DOHH2 (cell line): ENCODE measurements around the gene WASHC2C.
A peak's percentile ranks its signal among the peaks of the same experiment; 100 is the strongest.
"Not testable (repeated sequence)": the region's sequence is repeated elsewhere in the genome, so short reads cannot be mapped to it uniquely, and the experiment has no call there.

Source experiments
- H3F3A ChIP-seq: fragments of 200-600 bp; sonication (generic), shearing (Covaris generic); 2 replicates; pipeline ENCODE4 v1.6.0; 2016; ENCODE audit warnings: antibody characterized with exemption, mild to moderate bottlenecking; ENCODE audit not compliant: control insufficient read depth, insufficient read depth
- H3K27ac ChIP-seq: fragments of 200-600 bp; sonication (generic); 2 replicates; pipeline ENCODE4 v1.5.1; 2014; ENCODE audit warnings: low read depth, mild to moderate bottlenecking, low read length, moderate library complexity
- H3K27me3 ChIP-seq: fragments of 200-600 bp; sonication (generic); 2 replicates; pipeline ENCODE4 v1.6.1; 2014; ENCODE audit warnings: mild to moderate bottlenecking, low read length, mixed read lengths; ENCODE audit not compliant: control insufficient read depth
- H3K36me3 ChIP-seq: fragments of 200-600 bp; sonication (generic); 2 replicates; pipeline ENCODE4 v1.6.1; 2014; ENCODE audit warnings: mild to moderate bottlenecking, low read length, moderate library complexity, mixed read lengths; ENCODE audit not compliant: control insufficient read depth
- H3K4me1 ChIP-seq: fragments of 200-600 bp; sonication (generic); 2 replicates; pipeline ENCODE4 v1.6.1; 2014; ENCODE audit warnings: mild to moderate bottlenecking, low read length, mixed read lengths; ENCODE audit not compliant: control insufficient read depth
- H3K4me2 ChIP-seq: fragments of 200-600 bp; sonication (generic); 2 replicates; pipeline ENCODE4 v1.6.0; 2014; ENCODE audit warnings: mild to moderate bottlenecking, low read length, moderate library complexity
- H3K4me3 ChIP-seq: fragments of 200-600 bp; sonication (generic); 2 replicates; pipeline ENCODE4 v1.5.1; 2014; ENCODE audit warnings: mild to moderate bottlenecking, low read length, mixed read lengths
- H3K79me2 ChIP-seq: fragments of 200-600 bp; sonication (generic); 2 replicates; pipeline ENCODE4 v1.6.1; 2014; ENCODE audit warnings: mild to moderate bottlenecking, low read length, mixed read lengths; ENCODE audit not compliant: control insufficient read depth
- H3K9me2 ChIP-seq: fragments of 200-600 bp; sonication (generic); replicated peaks from 2 replicates; pipeline ENCODE4 v1.6.1; 2014; ENCODE audit warnings: mild to moderate bottlenecking, low read length, mixed read lengths; ENCODE audit not compliant: control insufficient read depth
- H3K9me3 ChIP-seq: fragments of 200-600 bp; sonication (generic); 2 replicates; pipeline ENCODE4 v1.6.1; 2014; ENCODE audit warnings: antibody characterized with exemption, low read length, mixed read lengths; ENCODE audit not compliant: control insufficient read depth, insufficient read depth
- H4K20me1 ChIP-seq: fragments of 200-600 bp; sonication (generic); 2 replicates; pipeline ENCODE4 v1.6.0; 2014; ENCODE audit warnings: low read depth, mild to moderate bottlenecking, antibody characterized with exemption, low read length, moderate library complexity; ENCODE audit not compliant: control insufficient read depth, insufficient read depth

Gene WASHC2C

DNA sequence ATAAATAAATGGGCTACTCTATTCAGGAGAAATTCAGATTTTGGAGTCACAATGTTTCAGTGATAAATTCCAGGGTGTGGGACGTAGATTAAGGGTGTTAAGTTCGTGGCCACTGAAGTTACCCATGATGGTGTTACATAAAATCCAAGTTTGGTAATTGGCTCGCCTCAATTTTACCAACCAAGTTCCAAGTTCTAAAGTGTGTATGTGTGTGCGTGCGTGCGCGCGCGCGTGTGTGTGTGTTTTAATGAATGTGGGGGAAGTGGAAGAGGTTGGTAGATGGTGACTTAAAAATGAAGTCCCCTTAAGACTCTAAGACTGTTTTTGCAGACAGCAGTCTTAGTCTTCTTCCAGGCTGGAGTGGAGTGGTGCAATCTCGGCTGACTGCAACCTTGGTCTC lies 3.2 kb upstream of the WASHC2C start:
- H3K27ac ChIP-seq, H3K9me2 ChIP-seq, H4K20me1 ChIP-seq, H3F3A ChIP-seq, H3K4me2 ChIP-seq, H3K4me1 ChIP-seq, H3K36me3 ChIP-seq, H3K27me3 ChIP-seq, H3K79me2 ChIP-seq, H3K9me3 ChIP-seq, H3K4me3 ChIP-seq: not testable (repeated sequence)

DNA sequence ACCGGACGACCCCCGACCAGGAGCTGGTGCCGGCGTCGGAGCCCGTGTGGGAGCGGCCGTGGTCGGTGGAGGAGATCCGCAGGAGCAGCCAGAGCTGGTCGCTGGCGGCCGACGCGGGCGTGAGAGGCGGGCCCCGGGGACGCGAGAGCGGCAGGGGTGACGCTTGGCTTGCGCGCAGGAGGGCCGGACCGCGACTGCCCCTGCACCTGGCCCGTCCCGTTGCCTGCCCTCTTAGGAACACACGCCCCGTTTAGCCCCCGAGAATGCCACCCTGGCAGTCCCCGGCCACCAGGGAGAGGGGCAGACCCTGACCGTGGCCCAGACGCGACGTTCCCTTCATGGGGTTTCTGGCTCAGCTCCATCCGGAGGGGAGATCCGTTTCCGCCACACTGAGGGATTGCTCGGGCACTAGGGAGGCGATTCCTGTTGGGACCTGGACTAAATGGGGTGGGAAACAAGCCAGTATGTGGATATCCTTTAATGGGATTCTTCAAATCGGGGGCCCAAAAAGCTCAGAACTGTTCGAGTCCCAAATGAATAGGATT lies 427 bp downstream of the WASHC2C start:
- not testable (repeated sequence) for H3F3A ChIP-seq, H3K27me3 ChIP-seq, H4K20me1 ChIP-seq, H3K27ac ChIP-seq, H3K4me1 ChIP-seq, H3K36me3 ChIP-seq, H3K9me3 ChIP-seq, H3K79me2 ChIP-seq, H3K9me2 ChIP-seq
- H3K4me2 ChIP-seq = peak overlapping the region; percentile 67
- peak overlapping the region; percentile 81 for H3K4me3 ChIP-seq

- not testable (repeated sequence) for H3K79me2 ChIP-seq, H3K9me3 ChIP-seq, H3F3A ChIP-seq, H4K20me1 ChIP-seq, H3K4me3 ChIP-seq, H3K36me3 ChIP-seq, H3K27ac ChIP-seq, H3K27me3 ChIP-seq, H3K4me1 ChIP-seq, H3K9me2 ChIP-seq, H3K4me2 ChIP-seq
These were observed 7.4 kb downstream of the WASHC2C start for GRCh38 chr10:45734449-45734848.

DNA sequence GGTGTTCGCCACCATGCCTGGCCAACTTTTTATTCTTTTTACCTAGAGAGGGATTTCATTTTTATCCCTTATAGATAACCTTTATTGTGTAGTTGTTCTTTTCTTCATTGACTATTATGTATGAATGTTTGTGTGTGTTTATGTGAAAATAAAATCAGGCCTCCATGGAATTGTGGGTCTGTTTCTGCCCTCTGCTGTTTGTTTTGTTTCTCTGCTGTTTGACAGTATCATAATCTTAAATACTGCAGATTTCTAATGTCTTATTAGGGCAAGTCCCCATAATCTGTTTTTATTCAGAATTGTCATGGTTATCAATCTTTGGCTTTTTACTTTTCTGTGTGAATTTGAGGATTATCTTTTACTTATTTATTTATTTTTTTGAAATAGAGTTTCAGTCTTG lies 7.8 kb downstream of the WASHC2C start:
- H3K27me3 ChIP-seq, H3K4me3 ChIP-seq, H4K20me1 ChIP-seq, H3F3A ChIP-seq, H3K4me1 ChIP-seq, H3K79me2 ChIP-seq, H3K9me3 ChIP-seq, H3K4me2 ChIP-seq, H3K9me2 ChIP-seq, H3K27ac ChIP-seq, H3K36me3 ChIP-seq: not testable (repeated sequence)

- H3K27ac ChIP-seq, H4K20me1 ChIP-seq, H3K9me3 ChIP-seq, H3K9me2 ChIP-seq, H3K79me2 ChIP-seq, H3K4me3 ChIP-seq, H3K4me1 ChIP-seq, H3K4me2 ChIP-seq, H3K36me3 ChIP-seq, H3K27me3 ChIP-seq, H3F3A ChIP-seq: not testable (repeated sequence)
These were observed 14.5 kb downstream of the WASHC2C start for GRCh38 chr10:45741559-45741958.

GRCh38 chr10:45742014-45742413 lies 14.9 kb downstream of the WASHC2C start:
- not testable (repeated sequence) for H3K4me1 ChIP-seq, H3F3A ChIP-seq, H3K36me3 ChIP-seq, H3K27ac ChIP-seq, H3K27me3 ChIP-seq, H3K9me3 ChIP-seq, H3K4me2 ChIP-seq, H3K79me2 ChIP-seq, H3K9me2 ChIP-seq, H4K20me1 ChIP-seq, H3K4me3 ChIP-seq

- H3K9me3 ChIP-seq, H3K27me3 ChIP-seq, H4K20me1 ChIP-seq, H3K9me2 ChIP-seq, H3K36me3 ChIP-seq, H3K4me1 ChIP-seq, H3K27ac ChIP-seq, H3K4me3 ChIP-seq, H3K79me2 ChIP-seq, H3F3A ChIP-seq, H3K4me2 ChIP-seq: not testable (repeated sequence)
These were observed 24.1 kb downstream of the WASHC2C start for GRCh38 chr10:45751141-45751540.

GRCh38 chr10:45752210-45752609 lies 25.1 kb downstream of the WASHC2C start:
- not testable (repeated sequence) for H4K20me1 ChIP-seq, H3K27me3 ChIP-seq, H3F3A ChIP-seq, H3K9me3 ChIP-seq, H3K4me1 ChIP-seq, H3K4me2 ChIP-seq, H3K79me2 ChIP-seq, H3K36me3 ChIP-seq, H3K4me3 ChIP-seq, H3K27ac ChIP-seq, H3K9me2 ChIP-seq
